Smooth muscle cell of the brain vasculature (primary cell): ENCODE results near the gene NBL1.

Source experiments
- DNase-seq: peaks from one replicate; pipeline ENCODE4 v3.0.0-alpha.2; 2012; ENCODE audit warnings: low read depth, low spot score

Gene NBL1

DNA sequence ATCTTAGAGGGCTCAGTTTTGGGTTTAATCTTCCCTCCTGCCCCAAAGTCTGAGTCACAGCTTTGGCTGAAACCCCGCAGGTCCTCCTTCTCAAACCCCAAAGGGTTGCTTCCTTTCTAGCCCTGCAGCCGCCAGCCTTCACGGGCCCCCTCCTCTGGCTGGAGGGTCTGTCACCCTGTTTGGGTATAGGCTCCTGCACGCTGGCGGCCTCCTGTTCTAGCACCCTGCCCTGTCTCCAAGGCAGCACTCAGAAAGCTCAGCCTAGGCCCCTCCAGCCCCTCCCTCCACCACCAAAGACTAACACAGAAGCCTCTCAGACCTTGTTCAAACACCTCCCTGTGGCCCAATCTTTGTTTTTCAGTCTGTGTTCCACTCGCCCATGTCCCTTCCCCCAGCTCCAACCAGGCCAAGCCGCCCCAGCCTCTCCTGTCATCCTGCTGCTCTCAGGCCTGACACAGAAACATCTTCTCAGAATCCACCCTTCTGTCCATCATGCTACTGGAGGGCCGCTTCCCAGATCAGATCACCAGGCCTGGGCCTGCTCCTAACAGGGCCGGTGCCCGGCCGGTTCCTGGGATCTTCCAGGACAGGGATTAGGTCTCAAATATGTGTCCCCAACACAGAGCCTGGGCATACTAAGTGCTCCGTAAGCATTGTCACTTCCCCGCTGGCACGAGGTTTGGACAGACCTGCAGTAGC, 56.1 kb downstream of the NBL1 start:
- DNase-seq = no peak

DNA sequence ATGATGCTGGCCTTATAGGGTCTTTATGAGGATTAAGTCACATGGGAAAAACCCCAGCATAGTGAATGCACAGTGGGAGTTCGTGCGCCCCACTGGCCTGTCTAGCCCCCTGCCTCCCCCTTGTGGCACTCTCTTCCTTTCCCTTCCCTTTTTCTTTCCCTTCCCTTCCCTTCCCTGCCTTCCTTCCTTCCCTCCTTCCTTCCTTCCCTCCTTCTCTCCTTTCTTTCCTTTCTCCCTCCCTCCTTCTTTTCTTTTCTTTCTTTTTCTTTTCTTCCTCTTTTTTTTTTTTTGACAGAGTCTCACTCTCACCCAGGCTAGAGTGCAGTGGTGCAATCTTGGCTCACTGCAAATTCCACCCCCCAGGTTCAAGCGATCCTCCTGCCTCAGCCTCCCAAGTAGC, 59.2 kb downstream of the NBL1 start:
- no peak for DNase-seq

DNA sequence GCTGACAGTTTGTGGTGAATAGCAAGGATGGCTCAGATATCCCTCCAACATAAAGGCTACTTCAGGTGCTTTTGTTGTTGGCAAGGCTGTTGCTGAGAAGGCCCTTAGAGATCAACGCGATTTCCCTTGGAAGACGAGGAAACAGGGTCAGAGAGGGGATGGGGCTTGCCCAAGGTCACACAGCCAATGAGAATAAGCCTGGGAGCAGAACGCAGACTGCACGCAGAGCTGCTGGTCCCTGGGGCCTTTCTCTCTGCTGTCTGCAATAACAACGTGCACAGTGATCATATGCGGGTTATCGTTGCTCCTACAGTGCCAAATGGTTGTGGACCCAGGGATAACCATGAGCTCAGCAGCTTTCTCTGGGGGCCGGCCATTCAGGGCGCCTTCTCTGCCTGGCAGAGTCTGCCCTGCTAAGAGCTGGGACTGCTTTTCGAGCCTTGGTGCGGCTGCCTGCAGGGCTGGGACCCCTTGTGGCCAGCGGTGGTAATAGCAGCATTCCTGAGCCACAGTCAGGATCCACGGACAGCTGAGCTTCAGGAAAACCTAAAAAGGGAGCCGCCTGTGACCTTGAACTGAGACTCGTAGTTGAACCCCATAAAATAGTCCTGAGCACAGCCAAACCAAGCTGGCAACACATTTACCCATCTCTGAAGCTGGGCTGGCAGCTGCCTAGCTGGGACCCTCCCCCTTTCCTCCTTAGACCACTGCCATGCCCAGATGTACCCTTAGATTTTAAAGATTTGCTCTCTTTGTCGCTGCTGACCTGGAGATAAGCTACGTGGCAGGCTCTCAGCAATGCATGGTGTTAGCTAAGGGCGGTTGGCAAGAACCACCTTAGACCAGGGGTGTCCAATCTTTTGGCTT, 60.4 kb downstream of the NBL1 start:
- DNase-seq = peak; percentile 44

DNA sequence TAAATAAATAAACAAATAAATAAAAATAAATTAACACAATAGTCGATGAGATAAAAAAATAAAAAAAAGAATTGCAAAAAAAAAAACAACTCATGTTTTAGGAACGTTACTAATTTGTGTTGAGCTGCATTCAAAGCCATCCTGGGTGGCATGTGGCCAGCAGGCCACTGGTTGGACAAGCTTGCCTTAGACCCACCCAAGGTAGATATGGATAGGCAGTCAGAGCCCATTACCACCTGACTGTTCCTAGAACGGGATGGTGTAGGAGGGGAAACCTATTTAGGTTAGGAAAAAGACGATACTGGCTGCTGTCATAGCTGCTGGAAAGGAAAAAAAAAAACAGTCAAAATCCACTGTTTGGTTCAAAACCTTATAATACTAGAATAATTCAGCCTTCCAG, 61.4 kb downstream of the NBL1 start:
- no peak for DNase-seq

DNA sequence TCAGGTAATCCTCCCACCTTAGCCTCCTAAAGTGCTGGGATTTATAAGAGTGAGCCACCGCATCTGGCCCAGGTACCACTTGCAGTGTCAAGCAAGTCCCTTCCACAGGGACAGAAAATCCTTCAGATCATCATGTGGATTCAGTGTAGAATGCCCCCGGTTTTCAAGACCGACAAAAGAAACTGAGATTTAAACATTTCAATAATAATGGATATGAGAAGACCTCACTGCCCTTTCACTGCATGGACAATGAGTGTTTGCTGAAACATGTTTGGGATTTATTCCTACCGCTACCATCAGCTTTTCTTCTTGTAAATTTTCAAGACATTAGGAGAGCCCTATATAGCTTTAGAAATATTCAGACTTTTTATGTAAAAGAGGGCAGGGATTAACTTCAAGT, 62.0 kb downstream of the NBL1 start:
- no peak for DNase-seq
